Progenitor cell of endocrine pancreas (in vitro differentiated cells): ENCODE data around the gene METTL25. TPM values are rescaled to one million over a fixed set of nuclear protein-coding genes. Genes with fewer than 3 reads are reported as not detected.

Source experiments
- DNase-seq: peaks from one replicate; pipeline ENCODE4 v3.0.0; 2021; ENCODE audit warnings: low spot score; ENCODE audit not compliant: unreplicated experiment
- H3K27ac Mint-ChIP-seq: 2 replicates; pipeline ENCODE4 v1.8.0; 2021; ENCODE audit warnings: mild to moderate bottlenecking, moderate library complexity, mixed read lengths
- H3K27me3 Mint-ChIP-seq: 2 replicates; pipeline ENCODE4 v1.8.0; 2021; ENCODE audit warnings: mixed read lengths
- H3K36me3 Mint-ChIP-seq: 2 replicates; pipeline ENCODE4 v1.8.0; 2022; ENCODE audit warnings: mixed read lengths; ENCODE audit not compliant: insufficient read depth
- H3K4me1 Mint-ChIP-seq: 2 replicates; pipeline ENCODE4 v1.8.0; 2021; ENCODE audit warnings: low read depth, mixed read lengths
- H3K4me3 Mint-ChIP-seq: 2 replicates; pipeline ENCODE4 v1.8.0; 2021; ENCODE audit warnings: low read depth, mild to moderate bottlenecking, moderate library complexity, mixed read lengths
- H3K9me3 Mint-ChIP-seq: 2 replicates; pipeline ENCODE4 v1.8.0; 2021; ENCODE audit warnings: low read depth, mixed read lengths
- CTCF ChIP-seq: fragments of 200-600 bp; sonication (generic); IDR thresholded peaks from one replicate; pipeline ENCODE4 v1.5.0; 2021; ENCODE audit warnings: antibody characterized with exemption, mild to moderate bottlenecking; ENCODE audit not compliant: unreplicated experiment
- total RNA-seq: library from RNA; stranded (reverse); gene quantifications from 2 replicates; pipeline ENCODE4 v1.2.1, GENCODE V29; 2021

METTL25 gene
- total RNA-seq, 1 donor from 2014 or later, result 15.8 TPM

GRCh38 chr12:82479511-82479910, 121.2 kb downstream of the METTL25 start:
- no peak for TF ChIP-seq CTCF
- H3K27ac Mint-ChIP-seq, result no peak overlapping the region
- no peaks in the 10 kb centered on the region for H3K27me3 Mint-ChIP-seq
- no peaks in the 10 kb centered on the region for H3K36me3 Mint-ChIP-seq
- no peak for DNase-seq
- no peak overlapping the region for H3K4me3 Mint-ChIP-seq
- no peaks in the 10 kb centered on the region for H3K4me1 Mint-ChIP-seq
- peaks cover 11% of the 10 kb centered on the region for H3K9me3 Mint-ChIP-seq

- Mint-ChIP-seq H3K36me3 (no peaks in the 10 kb centered on the region), H3K9me3 (peaks cover 16% of the 10 kb centered on the region), H3K4me1 (no peaks in the 10 kb centered on the region), H3K27me3 (no peaks in the 10 kb centered on the region), H3K27ac (no peak overlapping the region), H3K4me3 (no peak overlapping the region)
- TF ChIP-seq CTCF, result no peak
- no peak for DNase-seq
Observed at GRCh38 chr12:82480606-82481005, 122.3 kb downstream of the METTL25 start.

GRCh38 chr12:82481954-82482353, 123.6 kb downstream of the METTL25 start:
- Mint-ChIP-seq H3K27ac (no peak overlapping the region), H3K4me3 (no peak overlapping the region), H3K36me3 (no peaks in the 10 kb centered on the region), H3K27me3 (no peaks in the 10 kb centered on the region), H3K9me3 (peaks cover 16% of the 10 kb centered on the region), H3K4me1 (no peaks in the 10 kb centered on the region)
- no peak for DNase-seq
- no peak for TF ChIP-seq CTCF

- no peak for TF ChIP-seq CTCF
- no peaks in the 10 kb centered on the region for H3K36me3 Mint-ChIP-seq
- H3K27ac Mint-ChIP-seq, result no peak overlapping the region
- H3K9me3 Mint-ChIP-seq, result peaks cover 16% of the 10 kb centered on the region
- no peaks in the 10 kb centered on the region for H3K4me1 Mint-ChIP-seq
- DNase-seq, result no peak
- H3K4me3 Mint-ChIP-seq, result no peak overlapping the region
- no peaks in the 10 kb centered on the region for H3K27me3 Mint-ChIP-seq
Observed at GRCh38 chr12:82486524-82487235, 128.4 kb downstream of the METTL25 start.

- Mint-ChIP-seq H3K27ac (no peak overlapping the region), H3K4me1 (no peaks in the 10 kb centered on the region), H3K27me3 (no peaks in the 10 kb centered on the region), H3K9me3 (no peaks in the 10 kb centered on the region), H3K4me3 (no peak overlapping the region), H3K36me3 (no peaks in the 10 kb centered on the region)
- DNase-seq, result no peak
- TF ChIP-seq CTCF, result no peak
Observed at GRCh38 chr12:82504409-82504808, 146.1 kb downstream of the METTL25 start.
